HAP-1 (cell line): ENCODE results near the gene PML.

ENCODE experiments used
- DNase-seq, 2 experiments: peaks; one replicate each; pipeline ENCODE4 v3.0.0-alpha.2; 2016 to 2020; ENCODE audit warnings: low spot score in 2 of 2
- H3K27me3 ChIP-seq: fragments of 250-450 bp; sonication (Bioruptor Pico); 2 replicates; pipeline ENCODE4 v1.5.1; 2020; ENCODE audit warnings: low read depth, mild to moderate bottlenecking, moderate library complexity
- H3K36me3 ChIP-seq: fragments of 250-450 bp; sonication (Bioruptor Pico); replicated peaks from 2 replicates; pipeline ENCODE4 v1.5.1; 2020; ENCODE audit warnings: mild to moderate bottlenecking
- H3K4me1 ChIP-seq: fragments of 250-450 bp; sonication (Bioruptor Pico); 2 replicates; pipeline ENCODE4 v1.5.1; 2020; ENCODE audit warnings: mild to moderate bottlenecking
- H3K4me3 ChIP-seq: fragments of 250-450 bp; sonication (Bioruptor Pico); 2 replicates; pipeline ENCODE4 v1.5.1; 2020; ENCODE audit warnings: mild to moderate bottlenecking, moderate library complexity
- H3K9me3 ChIP-seq: fragments of 250-450 bp; sonication (Bioruptor Pico); 2 replicates; pipeline ENCODE4 v1.5.1; 2020; ENCODE audit warnings: mild to moderate bottlenecking, moderate library complexity
- in situ Hi-C: fragments of 300-500 bp; cut with MboI; formaldehyde crosslinking; loops from 3 replicates; pipeline ENCODE4 v1.14.3; 2020; ENCODE audit warnings: low sequenced_read_pairs, inconsistent platforms, mixed read lengths

PML gene

DNA sequence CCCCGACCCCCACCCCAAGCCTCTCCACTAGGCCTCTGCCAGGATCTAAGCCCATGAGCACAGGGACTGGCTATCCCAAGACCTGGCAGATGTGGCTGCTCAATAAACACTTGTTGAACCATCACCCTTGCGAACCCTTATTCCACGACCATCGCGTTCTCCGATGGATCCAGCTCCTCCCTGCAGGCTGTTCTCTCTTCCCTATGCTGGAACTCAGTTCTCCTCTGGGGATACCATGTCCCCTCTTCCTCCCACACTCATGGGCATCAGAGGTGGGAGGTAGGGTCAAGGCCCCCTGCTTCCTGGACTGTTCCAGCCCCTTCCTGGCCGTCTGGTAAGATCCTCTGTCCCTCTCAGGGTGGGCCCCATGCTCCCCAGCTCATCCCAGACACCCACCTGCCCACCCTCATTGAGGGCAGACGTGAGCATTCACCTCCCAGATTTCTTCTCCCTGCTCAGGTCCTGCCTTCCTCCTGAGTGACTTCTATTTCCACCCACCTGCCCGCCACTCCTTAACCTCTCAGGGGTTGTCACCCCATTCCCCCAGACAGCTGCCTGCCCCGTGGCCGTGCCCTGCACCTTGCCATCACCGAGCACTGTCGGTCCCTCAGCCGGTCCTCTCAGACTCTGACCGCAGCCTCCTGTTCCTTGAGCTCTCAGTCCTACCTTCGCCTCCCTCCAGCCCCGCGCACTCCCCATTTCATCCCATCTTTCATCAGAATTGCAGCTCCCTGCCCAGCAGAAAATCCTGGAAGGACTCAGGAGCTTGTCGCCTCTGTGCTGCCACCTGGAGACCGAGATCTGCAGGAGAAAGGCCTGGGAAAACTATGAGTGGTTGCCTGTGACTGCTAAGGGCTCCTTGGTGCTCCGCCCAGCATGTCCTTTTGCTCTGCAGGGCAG, 42.0 kb downstream of the PML start:
- H3K27me3 ChIP-seq: no peaks in the 10 kb centered on the region
- DNase-seq: peak; percentile 73 to 82
- no peaks in the 10 kb centered on the region for H3K4me1 ChIP-seq
- no peaks in the 10 kb centered on the region for H3K9me3 ChIP-seq
- H3K36me3 ChIP-seq: peaks cover 27% of the 10 kb centered on the region
- no peak overlapping the region for H3K4me3 ChIP-seq
- in situ Hi-C loops: loop anchor here (25.0 kb wide), 1 partner anchor 1424 kb away; no protein-coding TSS in a partner anchor

DNA sequence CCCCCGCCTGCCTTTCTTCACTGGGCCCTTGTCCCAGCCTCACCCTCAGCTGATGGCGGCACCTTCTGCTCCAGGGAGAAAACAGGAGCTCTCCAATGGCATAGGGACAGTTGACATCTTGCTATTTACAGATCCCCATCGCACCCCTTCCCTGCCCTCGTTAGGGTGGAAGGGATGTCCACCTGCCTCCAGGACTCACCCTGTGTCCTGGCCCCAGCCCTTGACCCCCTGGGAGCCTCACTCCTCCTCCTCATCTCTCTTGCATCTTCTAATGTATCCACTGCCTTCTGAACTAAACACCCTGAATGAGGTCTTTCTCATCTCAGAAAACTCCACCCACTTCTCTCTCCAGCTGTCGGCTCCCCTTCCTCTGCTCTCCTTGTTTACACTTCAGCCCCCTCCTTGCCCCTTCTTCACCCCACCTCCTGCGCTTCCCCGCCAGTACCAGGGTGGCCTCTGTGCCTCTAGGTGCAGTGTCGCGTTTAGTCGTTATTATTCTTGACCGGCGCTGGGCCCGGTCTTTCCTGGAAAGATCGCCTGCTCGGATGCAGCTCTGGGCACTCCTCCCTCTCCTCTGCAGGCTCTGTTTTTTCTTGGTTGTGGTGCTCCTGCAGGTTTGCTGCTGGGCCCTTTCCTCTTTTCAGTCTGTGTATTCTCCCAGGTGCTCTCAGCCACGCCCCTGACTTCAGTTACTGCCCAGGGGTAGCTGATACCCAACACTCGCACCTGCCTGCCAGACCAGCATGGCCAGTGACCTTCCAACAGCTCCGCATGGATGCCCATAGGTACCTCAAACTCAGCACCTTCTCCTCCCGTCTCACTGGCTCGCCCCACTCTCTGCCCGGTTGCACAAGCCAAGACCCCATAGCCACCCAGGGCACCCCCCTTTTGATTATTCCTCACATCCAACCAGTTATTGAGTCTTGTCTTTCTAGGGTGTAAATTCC, 42.9 kb downstream of the PML start:
- no peaks in the 10 kb centered on the region for H3K4me1 ChIP-seq
- H3K9me3 ChIP-seq: no peaks in the 10 kb centered on the region
- peaks cover 27% of the 10 kb centered on the region for H3K36me3 ChIP-seq
- H3K4me3 ChIP-seq: no peak overlapping the region
- H3K27me3 ChIP-seq: no peaks in the 10 kb centered on the region
- peak in 1 of 2 experiments; percentile 8 for DNase-seq
- in situ Hi-C loops: loop anchor here (25.0 kb wide), 1 partner anchor 1425 kb away; no protein-coding TSS in a partner anchor

DNA sequence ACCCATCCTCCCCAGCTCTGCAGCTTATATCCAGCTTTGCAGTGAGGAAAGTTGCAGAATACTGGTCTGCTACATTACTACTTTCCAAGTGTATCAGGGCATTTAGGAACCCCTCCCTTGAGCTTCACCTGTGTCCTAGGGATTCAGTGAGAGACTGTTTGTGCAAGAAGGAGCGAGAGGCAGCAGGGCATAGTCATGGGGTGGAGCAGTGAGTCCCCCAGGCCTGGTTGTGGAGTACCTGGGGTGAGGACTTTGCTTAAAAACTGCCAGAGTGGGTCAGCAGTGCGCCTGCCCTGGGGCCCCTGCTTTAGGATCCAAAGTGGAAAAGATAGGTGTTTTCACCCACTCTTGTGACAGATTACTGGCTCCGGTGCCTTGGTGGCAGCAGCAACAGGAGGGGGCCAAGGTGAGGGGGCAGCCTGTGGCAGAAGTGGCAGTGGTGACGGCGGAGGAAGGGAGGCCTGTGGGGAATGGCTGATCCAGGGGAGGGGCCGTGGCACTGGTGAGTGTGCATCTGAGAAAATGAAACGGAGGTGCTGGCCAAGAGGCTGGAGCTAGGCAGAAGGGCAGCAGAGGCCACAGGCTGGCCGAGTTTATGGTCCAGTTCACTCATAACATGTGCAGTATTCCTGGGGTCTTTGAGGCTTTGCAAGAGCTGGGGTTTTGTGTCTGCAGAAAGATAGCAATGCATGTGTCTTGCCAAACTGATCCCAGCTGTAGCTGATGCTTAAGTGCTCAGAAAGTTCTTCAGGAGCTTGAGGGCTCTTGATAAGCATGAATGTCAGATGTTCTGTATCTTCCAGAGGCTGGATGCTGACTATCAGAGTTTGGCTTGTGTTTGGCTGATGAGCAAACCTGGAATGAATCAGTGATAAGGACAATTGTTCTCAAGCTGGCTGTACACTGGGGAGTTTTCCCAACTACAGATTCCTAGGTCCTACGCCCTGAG, 44.5 kb downstream of the PML start:
- in situ Hi-C loops: loop anchor here (25.0 kb wide), 1 partner anchor 1427 kb away; no protein-coding TSS in a partner anchor

DNA sequence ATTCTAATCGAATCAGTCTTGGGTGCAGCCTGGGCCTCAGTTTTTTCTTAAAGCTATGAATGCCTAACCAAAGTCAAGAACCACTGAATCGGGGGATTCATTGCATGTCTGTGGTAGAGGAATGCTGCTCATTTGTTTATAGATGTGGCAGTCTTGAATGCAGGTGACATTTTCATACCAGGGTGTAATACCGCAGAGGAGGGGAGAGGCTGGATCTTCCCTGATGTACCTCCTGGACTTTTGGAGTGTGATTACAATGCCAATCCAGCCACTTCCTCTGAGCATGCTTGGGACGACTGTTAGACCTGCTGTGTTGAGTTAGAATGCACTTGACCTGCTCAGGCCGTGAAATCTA, 45.1 kb downstream of the PML start:
- Histone ChIP-seq H3K36me3 (peaks cover 12% of the 10 kb centered on the region), H3K4me1 (no peaks in the 10 kb centered on the region), H3K9me3 (no peaks in the 10 kb centered on the region), H3K4me3 (no peak overlapping the region), H3K27me3 (no peaks in the 10 kb centered on the region)
- no peak for DNase-seq
- in situ Hi-C loops: loop anchor here (25.0 kb wide), 1 partner anchor 1427 kb away; no protein-coding TSS in a partner anchor

More for the DNA sequence above, 44.5 kb downstream of the PML start:
- H3K27me3 ChIP-seq: no peaks in the 10 kb centered on the region
- peaks cover 18% of the 10 kb centered on the region for H3K36me3 ChIP-seq
- no peak overlapping the region for H3K4me3 ChIP-seq
- H3K4me1 ChIP-seq: no peaks in the 10 kb centered on the region
- no peak for DNase-seq
- no peaks in the 10 kb centered on the region for H3K9me3 ChIP-seq

DNA sequence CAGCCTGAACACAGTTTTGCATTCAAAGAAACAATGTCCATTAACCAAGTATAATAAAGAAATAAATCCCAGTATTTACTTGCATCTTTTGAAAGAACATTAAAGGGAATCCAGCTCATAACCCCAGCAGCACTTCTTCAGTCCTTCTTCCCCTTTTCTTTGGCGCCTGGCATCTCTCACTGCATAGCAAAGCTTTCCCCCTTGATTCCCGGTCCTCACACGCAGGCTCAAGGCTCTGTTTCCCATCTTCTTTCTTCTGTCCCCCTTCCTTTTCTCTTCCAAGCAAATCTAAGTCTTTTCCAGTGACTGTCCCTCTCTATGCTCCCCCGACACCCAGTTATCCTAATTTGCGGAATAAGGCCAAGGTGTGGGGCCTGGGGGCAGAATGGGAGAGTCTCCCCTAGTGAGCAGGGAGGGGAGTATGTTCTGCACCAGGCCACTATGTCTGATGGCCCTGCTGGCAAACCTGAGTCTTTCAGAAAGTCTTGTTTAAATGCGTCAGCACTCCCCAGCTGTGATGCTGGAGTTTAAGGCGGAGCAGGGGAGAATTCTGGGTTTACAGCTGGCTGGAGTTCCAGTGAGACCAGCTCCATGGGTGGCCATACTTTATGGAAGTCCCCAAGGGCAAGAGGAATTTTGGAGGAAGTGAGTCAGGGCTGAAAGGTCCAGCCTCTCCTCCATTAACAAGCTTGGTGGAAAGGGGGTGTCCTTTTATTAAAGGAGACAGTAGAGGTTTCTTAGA, 45.8 kb downstream of the PML start:
- no peaks in the 10 kb centered on the region for H3K4me1 ChIP-seq
- H3K36me3 ChIP-seq: peaks cover 9% of the 10 kb centered on the region
- no peaks in the 10 kb centered on the region for H3K27me3 ChIP-seq
- H3K4me3 ChIP-seq: no peak overlapping the region
- H3K9me3 ChIP-seq: no peaks in the 10 kb centered on the region
- in situ Hi-C loops: loop anchor here (25.0 kb wide), 1 partner anchor 1428 kb away; no protein-coding TSS in a partner anchor
- DNase-seq: no peak

DNA sequence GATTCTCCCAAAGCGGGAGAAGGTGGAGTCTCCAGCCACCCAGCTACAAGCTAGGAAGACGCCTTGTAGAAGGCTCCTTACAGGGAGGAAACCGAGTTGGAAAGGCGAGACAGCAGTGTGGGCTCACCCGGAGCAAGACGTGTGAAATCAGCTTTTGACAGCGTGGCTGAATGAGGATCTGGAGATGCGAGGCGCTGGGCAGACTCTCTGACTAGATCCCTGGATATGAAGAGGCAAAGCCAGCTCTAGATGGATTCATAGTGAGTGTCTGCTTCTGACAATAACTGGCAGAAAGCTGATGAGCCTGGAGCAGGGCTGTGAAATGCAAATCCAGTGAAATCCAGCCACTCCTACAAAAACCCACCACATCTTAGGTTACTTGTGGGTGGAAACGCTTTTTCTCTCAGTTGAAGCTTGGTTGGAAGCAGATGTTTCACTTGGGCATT, 46.8 kb downstream of the PML start:
- Histone ChIP-seq H3K9me3 (no peaks in the 10 kb centered on the region), H3K36me3 (no peaks in the 10 kb centered on the region; the same call in 1 of the 2 replicates), H3K4me1 (no peaks in the 10 kb centered on the region), H3K4me3 (no peak overlapping the region), H3K27me3 (no peaks in the 10 kb centered on the region)
- in situ Hi-C loops: loop anchor here (25.0 kb wide), 1 partner anchor 1429 kb away; no protein-coding TSS in a partner anchor
- DNase-seq: no peak

DNA sequence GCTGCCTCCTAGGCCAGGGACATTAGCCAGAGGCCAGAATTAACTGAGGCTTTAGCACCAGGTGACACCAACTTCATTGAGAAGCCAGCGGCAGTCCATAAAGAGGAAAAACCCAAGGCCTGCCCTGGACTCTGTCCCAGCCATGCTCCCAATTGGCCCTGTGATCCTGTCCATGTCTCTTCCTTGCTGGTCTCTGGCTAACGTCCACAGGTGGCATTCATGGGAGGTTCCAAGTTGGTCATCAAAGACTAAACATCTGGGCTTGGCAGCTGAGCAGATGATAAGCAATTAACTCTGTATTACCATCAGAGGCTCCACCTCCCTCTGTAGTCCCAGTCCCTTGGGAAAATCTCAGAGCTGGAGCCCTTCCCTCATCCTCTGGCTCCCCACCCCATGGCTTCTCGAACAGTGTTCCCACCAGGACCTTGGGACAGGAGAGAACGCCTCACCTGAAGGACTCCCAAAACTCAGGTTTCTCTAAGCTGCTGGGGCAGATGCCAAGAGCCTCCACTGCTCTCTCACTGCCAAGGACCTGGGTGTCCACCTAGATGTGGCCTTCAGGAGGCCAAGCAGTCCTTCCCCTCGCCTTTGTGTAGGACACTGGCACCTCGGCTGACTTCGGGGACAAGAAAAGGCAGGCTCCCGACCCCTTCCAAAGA, 47.4 kb downstream of the PML start:
- DNase-seq: no peak
- in situ Hi-C loops: loop anchor here (25.0 kb wide), 1 partner anchor 1430 kb away; no protein-coding TSS in a partner anchor
- Histone ChIP-seq H3K4me1 (no peaks in the 10 kb centered on the region), H3K9me3 (no peaks in the 10 kb centered on the region), H3K36me3 (no peaks in the 10 kb centered on the region), H3K4me3 (no peak overlapping the region), H3K27me3 (no peaks in the 10 kb centered on the region)

DNA sequence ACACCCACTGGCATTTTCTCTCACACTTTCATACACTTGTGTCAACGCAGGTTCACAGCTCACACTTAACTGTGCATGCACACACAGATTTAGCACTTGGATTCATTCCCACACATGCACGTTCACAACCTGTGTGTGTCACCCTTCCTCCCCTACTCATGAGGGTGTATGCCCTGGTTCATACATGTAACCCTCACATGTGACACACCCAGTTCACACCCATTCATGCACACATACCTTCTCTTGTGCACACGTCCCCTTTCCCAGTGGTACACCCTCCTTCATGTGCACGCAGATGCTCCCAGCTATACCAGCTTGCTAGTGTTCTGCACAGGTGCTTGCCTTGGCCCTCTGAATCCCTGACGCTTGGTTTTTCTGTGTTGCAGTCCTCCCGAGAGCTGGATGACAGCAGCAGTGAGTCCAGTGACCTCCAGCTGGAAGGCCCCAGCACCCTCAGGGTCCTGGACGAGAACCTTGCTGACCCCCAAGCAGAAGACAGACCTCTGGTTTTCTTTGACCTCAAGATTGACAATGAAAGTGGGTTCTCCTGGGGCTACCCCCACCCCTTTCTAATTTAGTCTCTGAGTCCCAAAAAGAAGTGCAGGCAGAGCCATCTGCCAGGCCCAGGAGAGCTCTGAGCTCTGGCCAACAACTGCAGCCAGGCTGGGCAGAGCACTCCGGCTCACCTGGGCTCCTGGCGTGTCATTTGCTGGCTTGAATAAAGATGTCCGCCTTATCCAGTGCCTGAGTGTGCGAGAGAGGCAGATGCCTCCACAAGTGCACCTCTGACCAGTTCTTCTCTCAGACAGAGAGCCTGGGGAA, 48.3 kb downstream of the PML start:
- Histone ChIP-seq H3K36me3 (no peaks in the 10 kb centered on the region), H3K4me3 (no peak overlapping the region), H3K4me1 (no peaks in the 10 kb centered on the region), H3K9me3 (no peaks in the 10 kb centered on the region), H3K27me3 (no peaks in the 10 kb centered on the region)
- DNase-seq: no peak
- in situ Hi-C loops: loop anchor here (25.0 kb wide), 1 partner anchor 1431 kb away; no protein-coding TSS in a partner anchor

DNA sequence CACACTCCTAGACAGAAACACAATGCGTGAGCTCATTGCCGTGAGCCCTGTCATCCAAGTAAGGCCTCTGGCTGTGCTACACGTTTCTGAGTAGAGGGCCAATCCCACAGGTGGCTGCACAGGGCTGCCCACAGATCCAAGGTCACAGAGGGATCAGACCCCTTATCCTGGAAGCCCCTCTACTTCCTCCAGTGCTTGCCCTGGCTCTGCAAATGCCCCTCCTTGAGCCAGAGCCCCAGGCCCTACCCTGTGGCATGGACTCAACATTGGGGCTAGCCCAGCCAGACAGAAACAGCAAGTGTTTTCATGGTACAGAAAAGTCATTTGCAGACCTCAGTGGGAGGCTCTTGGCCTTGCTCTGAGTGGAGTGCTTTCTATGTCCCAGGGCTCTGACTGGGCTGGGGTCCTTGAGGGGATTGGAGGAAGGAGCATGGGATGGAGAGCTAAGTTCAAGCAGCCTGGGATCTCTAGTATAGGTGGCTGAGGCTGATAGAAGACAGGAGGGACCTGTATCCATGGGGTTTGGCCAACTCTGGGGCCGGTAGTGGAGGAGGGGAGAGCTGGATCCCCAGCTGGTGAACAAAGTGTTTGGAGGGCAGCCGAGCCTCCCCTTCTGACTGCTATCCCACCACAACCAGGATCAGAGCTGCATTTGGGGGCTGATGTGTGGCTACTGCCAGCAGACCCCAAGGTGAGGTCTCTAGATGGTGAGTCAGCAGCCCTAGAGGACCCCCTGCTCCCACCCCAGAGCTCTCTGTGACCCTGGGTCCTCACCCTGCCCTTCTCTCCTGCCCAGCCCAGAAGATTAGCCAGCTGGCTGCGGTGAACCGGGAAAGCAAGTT, 49.1 kb downstream of the PML start:
- DNase-seq: peak in 1 of 2 experiments; percentile 7
- Histone ChIP-seq H3K27me3 (no peaks in the 10 kb centered on the region), H3K4me3 (no peak overlapping the region), H3K36me3 (no peaks in the 10 kb centered on the region), H3K4me1 (no peaks in the 10 kb centered on the region), H3K9me3 (no peaks in the 10 kb centered on the region)
- in situ Hi-C loops: loop anchor here (25.0 kb wide), 1 partner anchor 1431 kb away; no protein-coding TSS in a partner anchor

DNA sequence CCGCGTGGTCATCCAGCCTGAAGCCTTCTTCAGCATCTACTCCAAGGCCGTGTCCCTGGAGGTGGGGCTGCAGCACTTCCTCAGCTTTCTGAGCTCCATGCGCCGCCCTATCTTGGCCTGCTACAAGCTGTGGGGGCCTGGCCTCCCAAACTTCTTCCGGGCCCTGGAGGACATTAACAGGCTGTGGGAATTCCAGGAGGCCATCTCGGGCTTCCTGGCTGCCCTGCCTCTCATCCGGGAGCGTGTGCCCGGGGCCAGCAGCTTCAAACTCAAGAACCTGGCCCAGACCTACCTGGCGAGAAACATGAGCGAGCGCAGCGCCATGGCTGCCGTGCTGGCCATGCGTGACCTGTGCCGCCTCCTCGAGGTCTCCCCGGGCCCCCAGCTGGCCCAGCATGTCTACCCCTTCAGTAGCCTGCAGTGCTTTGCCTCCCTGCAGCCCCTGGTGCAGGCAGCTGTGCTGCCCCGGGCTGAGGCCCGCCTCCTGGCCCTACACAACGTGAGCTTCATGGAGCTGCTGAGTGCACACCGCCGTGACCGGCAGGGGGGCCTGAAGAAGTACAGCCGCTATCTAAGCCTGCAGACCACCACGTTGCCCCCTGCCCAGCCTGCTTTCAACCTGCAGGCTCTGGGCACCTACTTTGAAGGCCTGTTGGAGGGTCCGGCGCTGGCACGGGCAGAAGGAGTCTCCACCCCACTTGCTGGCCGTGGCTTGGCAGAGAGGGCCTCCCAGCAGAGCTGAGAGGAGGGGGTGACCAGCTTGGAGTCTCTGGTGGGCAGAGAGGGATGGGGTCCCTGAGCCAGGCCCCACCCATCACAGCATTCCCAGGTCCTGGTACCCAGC, 50.0 kb downstream of the PML start:
- no peak overlapping the region for H3K4me3 ChIP-seq
- no peaks in the 10 kb centered on the region for H3K9me3 ChIP-seq
- peak in 1 of 2 experiments; percentile 7 for DNase-seq
- H3K4me1 ChIP-seq: no peaks in the 10 kb centered on the region
- in situ Hi-C loops: loop anchor here (25.0 kb wide), 1 partner anchor 1432 kb away; no protein-coding TSS in a partner anchor
- no peaks in the 10 kb centered on the region for H3K27me3 ChIP-seq
- no peaks in the 10 kb centered on the region for H3K36me3 ChIP-seq
